Neural progenitor cell (in vitro differentiated cells): Measurements from ENCODE around the gene FARP1. TPM values are rescaled to one million over a fixed set of nuclear protein-coding genes. Genes with fewer than 3 reads are reported as not detected.

Experiments
- DNase-seq: peaks from one replicate; pipeline ENCODE4 v3.0.0-alpha.2; 2016; ENCODE audit warnings: low spot score
- H2AFZ ChIP-seq: fragments of 200-600 bp; sonication (generic); replicated peaks from 2 replicates; pipeline ENCODE4 v1.6.1; 2016; ENCODE audit warnings: antibody characterized with exemption
- H3F3A ChIP-seq: fragments of 200-600 bp; sonication (generic); 2 replicates; pipeline ENCODE4 v1.6.1; 2016; ENCODE audit warnings: antibody characterized with exemption, low read depth
- H3K27ac ChIP-seq: fragments of 200-600 bp; sonication (generic); 2 replicates; pipeline ENCODE4 v1.5.1; 2016; ENCODE audit warnings: mild to moderate bottlenecking
- H3K27me3 ChIP-seq: fragments of 200-600 bp; sonication (generic); 2 replicates; pipeline ENCODE4 v1.6.1; 2016; ENCODE audit warnings: mild to moderate bottlenecking, moderate library complexity
- H3K36me3 ChIP-seq: fragments of 200-600 bp; sonication (generic); 2 replicates; pipeline ENCODE4 v1.5.1; 2016
- H3K4me1 ChIP-seq: fragments of 200-600 bp; sonication (generic); 2 replicates; pipeline ENCODE4 v1.6.1; 2016; ENCODE audit warnings: mixed run types
- H3K4me2 ChIP-seq: fragments of 200-600 bp; sonication (generic); 2 replicates; pipeline ENCODE4 v1.6.1; 2016
- H3K4me3 ChIP-seq: fragments of 200-600 bp; sonication (generic); 2 replicates; pipeline ENCODE4 v1.5.1; 2016
- H3K79me2 ChIP-seq: fragments of 200-600 bp; sonication (generic); 2 replicates; pipeline ENCODE4 v1.6.1; 2016; ENCODE audit warnings: low read depth
- H3K9ac ChIP-seq: fragments of 200-600 bp; sonication (generic); 2 replicates; pipeline ENCODE4 v1.6.1; 2016
- H3K9me3 ChIP-seq: fragments of 200-600 bp; sonication (generic); 2 replicates; pipeline ENCODE4 v1.5.1; 2016; ENCODE audit warnings: low read depth
- H4K20me1 ChIP-seq: fragments of 200-600 bp; sonication (generic); 2 replicates; pipeline ENCODE4 v1.6.1; 2016; ENCODE audit warnings: low read depth
- H3K27ac Mint-ChIP-seq: 3 replicates; pipeline ENCODE4 v1.8.0; 2021; ENCODE audit warnings: mixed read lengths
- H3K27me3 Mint-ChIP-seq: 2 replicates; pipeline ENCODE4 v1.8.0; 2022; ENCODE audit warnings: low read depth, mild to moderate bottlenecking, inconsistent platforms, moderate library complexity, mixed read lengths; ENCODE audit not compliant: insufficient read depth
- H3K36me3 Mint-ChIP-seq: 3 replicates; pipeline ENCODE4 v1.8.0; 2021; ENCODE audit warnings: mixed read lengths
- H3K4me1 Mint-ChIP-seq: 3 replicates; pipeline ENCODE4 v1.8.0; 2021; ENCODE audit warnings: mixed read lengths
- H3K4me3 Mint-ChIP-seq: 3 replicates; pipeline ENCODE4 v1.8.0; 2021; ENCODE audit warnings: mild to moderate bottlenecking, moderate library complexity, mixed read lengths
- H3K9me3 Mint-ChIP-seq: 3 replicates; pipeline ENCODE4 v1.8.0; 2020; ENCODE audit warnings: mixed read lengths
- EZH2 ChIP-seq: fragments of 200-600 bp; sonication (generic); IDR thresholded peaks from 2 replicates; pipeline ENCODE4 v1.6.1; 2017; ENCODE audit warnings: antibody characterized with exemption, mild to moderate bottlenecking, moderate library complexity
- EZH2phosphoT487 ChIP-seq: fragments of 200-600 bp; sonication (generic); IDR thresholded peaks from 2 replicates; pipeline ENCODE4 v1.6.1; 2017; ENCODE audit warnings: antibody characterized with exemption
- total RNA-seq: library from RNA; depleted of rRNA; stranded (reverse); fragments of >200 nt; gene quantifications from 2 replicates; pipeline ENCODE4 v1.2.3, GENCODE V29; 2015; ENCODE audit warnings: low replicate concordance
- TF ChIP-seq, protein P1 (sequence below): fragments of 200-600 bp; sonication (generic); IDR thresholded peaks from 2 replicates; pipeline ENCODE4 v1.5.1; 2017; ENCODE audit warnings: antibody characterized with exemption, mild to moderate bottlenecking

FARP1 gene
- total RNA-seq, 1 donor from 2014 or later = 78.0 TPM

- H3K27ac Mint-ChIP-seq = peak overlapping the region; percentile 75
- no peaks in the 10 kb centered on the region for H3K4me1 ChIP-seq
- H3K4me3 ChIP-seq = no peak overlapping the region
- no peaks in the 10 kb centered on the region for H4K20me1 ChIP-seq
- peaks cover 45% of the 10 kb centered on the region for H3K36me3 Mint-ChIP-seq
- peaks cover 4% of the 10 kb centered on the region for H3K9me3 ChIP-seq
- no peak overlapping the region for H3K4me3 Mint-ChIP-seq
- no peaks in the 10 kb centered on the region for H3K27me3 ChIP-seq
- DNase-seq = no peak
- peaks cover 78% of the 10 kb centered on the region for H3K79me2 ChIP-seq
- H3K27me3 Mint-ChIP-seq = peaks cover 2% of the 10 kb centered on the region
- H3K9ac ChIP-seq = no peak overlapping the region
- no peaks in the 10 kb centered on the region for H3K36me3 ChIP-seq
- TF ChIP-seq, protein P1, sequence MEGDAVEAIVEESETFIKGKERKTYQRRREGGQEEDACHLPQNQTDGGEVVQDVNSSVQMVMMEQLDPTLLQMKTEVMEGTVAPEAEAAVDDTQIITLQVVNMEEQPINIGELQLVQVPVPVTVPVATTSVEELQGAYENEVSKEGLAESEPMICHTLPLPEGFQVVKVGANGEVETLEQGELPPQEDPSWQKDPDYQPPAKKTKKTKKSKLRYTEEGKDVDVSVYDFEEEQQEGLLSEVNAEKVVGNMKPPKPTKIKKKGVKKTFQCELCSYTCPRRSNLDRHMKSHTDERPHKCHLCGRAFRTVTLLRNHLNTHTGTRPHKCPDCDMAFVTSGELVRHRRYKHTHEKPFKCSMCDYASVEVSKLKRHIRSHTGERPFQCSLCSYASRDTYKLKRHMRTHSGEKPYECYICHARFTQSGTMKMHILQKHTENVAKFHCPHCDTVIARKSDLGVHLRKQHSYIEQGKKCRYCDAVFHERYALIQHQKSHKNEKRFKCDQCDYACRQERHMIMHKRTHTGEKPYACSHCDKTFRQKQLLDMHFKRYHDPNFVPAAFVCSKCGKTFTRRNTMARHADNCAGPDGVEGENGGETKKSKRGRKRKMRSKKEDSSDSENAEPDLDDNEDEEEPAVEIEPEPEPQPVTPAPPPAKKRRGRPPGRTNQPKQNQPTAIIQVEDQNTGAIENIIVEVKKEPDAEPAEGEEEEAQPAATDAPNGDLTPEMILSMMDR = no peak
- TF ChIP-seq EZH2 (no peak), EZH2phosphoT487 (no peak)
- no peak overlapping the region for H3K4me2 ChIP-seq
- H2AFZ ChIP-seq = no peak overlapping the region
- peaks cover 54% of the 10 kb centered on the region for H3K9me3 Mint-ChIP-seq
- no peaks in the 10 kb centered on the region for H3F3A ChIP-seq
- no peak overlapping the region for H3K27ac ChIP-seq
- peaks cover 6% of the 10 kb centered on the region for H3K4me1 Mint-ChIP-seq
Observed at GRCh38 chr13:98208606-98209005, 65.7 kb downstream of the FARP1 start.

- Mint-ChIP-seq H3K4me1 (peaks cover 24% of the 10 kb centered on the region), H3K4me3 (no peak overlapping the region)
- H3K4me2 ChIP-seq = no peak overlapping the region
Observed at GRCh38 chr13:98212763-98213162, 69.9 kb downstream of the FARP1 start.

DNA sequence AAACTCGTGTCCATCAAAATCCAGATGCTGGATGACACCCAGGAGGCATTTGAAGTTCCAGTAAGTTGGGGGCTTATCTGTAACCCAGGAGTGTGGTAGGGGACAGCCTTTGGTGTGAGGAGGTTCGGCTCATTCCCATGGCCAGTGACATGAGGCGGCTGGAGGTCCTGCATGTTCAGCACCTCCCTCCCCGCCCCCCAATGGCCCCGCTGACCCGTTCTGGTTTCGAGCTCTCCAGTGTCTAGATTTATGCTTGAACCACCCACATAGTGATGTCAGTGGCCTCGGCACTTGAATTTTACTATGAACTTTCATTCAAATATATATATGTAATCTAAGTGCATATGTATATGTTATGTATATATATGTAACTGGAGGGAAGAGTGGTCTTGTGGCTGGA, 70.5 kb downstream of the FARP1 start:
- Mint-ChIP-seq H3K4me3 (no peak overlapping the region), H3K9me3 (peaks cover 24% of the 10 kb centered on the region), H3K4me1 (peaks cover 24% of the 10 kb centered on the region), H3K27ac (no peak overlapping the region), H3K36me3 (peaks cover 23% of the 10 kb centered on the region), H3K27me3 (peaks cover 2% of the 10 kb centered on the region)
- no peak overlapping the region for H2AFZ ChIP-seq
- peaks cover 7% of the 10 kb centered on the region for H4K20me1 ChIP-seq
- H3K36me3 ChIP-seq = no peaks in the 10 kb centered on the region
- H3F3A ChIP-seq = no peaks in the 10 kb centered on the region
- H3K79me2 ChIP-seq = peaks cover 32% of the 10 kb centered on the region
- H3K27ac ChIP-seq = no peak overlapping the region
- H3K4me1 ChIP-seq = no peaks in the 10 kb centered on the region
- H3K4me3 ChIP-seq = no peak overlapping the region
- no peak for DNase-seq
- H3K4me2 ChIP-seq = no peak overlapping the region
- TF ChIP-seq EZH2phosphoT487 (no peak), EZH2 (no peak)
- TF ChIP-seq, protein P1 = no peak
- no peaks in the 10 kb centered on the region for H3K27me3 ChIP-seq
- H3K9ac ChIP-seq = no peak overlapping the region
- no peaks in the 10 kb centered on the region for H3K9me3 ChIP-seq

More at GRCh38 chr13:98212763-98213162, 69.9 kb downstream of the FARP1 start:
- Histone ChIP-seq H3K4me3 (no peak overlapping the region), H3K9ac (no peak overlapping the region), H3K79me2 (peaks cover 37% of the 10 kb centered on the region), H3K4me1 (no peaks in the 10 kb centered on the region), H3F3A (no peaks in the 10 kb centered on the region), H3K9me3 (no peaks in the 10 kb centered on the region), H2AFZ (no peak overlapping the region), H4K20me1 (peaks cover 7% of the 10 kb centered on the region), H3K27ac (no peak overlapping the region), H3K27me3 (no peaks in the 10 kb centered on the region), H3K36me3 (no peaks in the 10 kb centered on the region)
- Mint-ChIP-seq H3K36me3 (peaks cover 25% of the 10 kb centered on the region), H3K9me3 (peaks cover 24% of the 10 kb centered on the region), H3K27ac (no peak overlapping the region), H3K27me3 (peaks cover 2% of the 10 kb centered on the region)
- TF ChIP-seq, protein P1 = no peak
- TF ChIP-seq EZH2 = no peak
- TF ChIP-seq EZH2phosphoT487 = no peak
- no peak for DNase-seq
